GM19395 (cell line): Measurements from ENCODE around the gene INTS13.
A peak's percentile ranks its signal among the peaks of the same experiment; 100 is the strongest.
"Not testable (repeated sequence)": the region's sequence is repeated elsewhere in the genome, so short reads cannot be mapped to it uniquely, and the experiment has no call there.

Experiments
- ATAC-seq: cut with Tn5 transposase; IDR thresholded peaks from one replicate; pipeline ENCODE4 v1.9.1; 2021; ENCODE audit warnings: mild to moderate bottlenecking, moderate library complexity; ENCODE audit not compliant: unreplicated experiment

The INTS13 gene

GRCh38 chr12:26935636-26936378, 2.0 kb downstream of the INTS13 start:
- ATAC-seq: no peak

GRCh38 chr12:26929590-26929989, 8.2 kb downstream of the INTS13 start:
- no peak for ATAC-seq

GRCh38 chr12:26928661-26929060, 9.1 kb downstream of the INTS13 start:
- no peak for ATAC-seq

- no peak for ATAC-seq
Observed at GRCh38 chr12:26921886-26922285, 15.9 kb downstream of the INTS13 start.

GRCh38 chr12:26919216-26919555, 18.6 kb downstream of the INTS13 start:
- ATAC-seq: no peak

- ATAC-seq: no peak
Observed at GRCh38 chr12:26918321-26919215, 19.2 kb downstream of the INTS13 start.

- ATAC-seq: no peak
Observed at GRCh38 chr12:26906704-26907103, 31.1 kb downstream of the INTS13 start.

GRCh38 chr12:26906024-26906423, 31.8 kb downstream of the INTS13 start:
- ATAC-seq: no peak

- not testable (repeated sequence) for ATAC-seq
Observed at GRCh38 chr12:26903396-26903795, 34.4 kb downstream of the INTS13 start.

GRCh38 chr12:26896913-26897312, 40.9 kb downstream of the INTS13 start:
- no peak for ATAC-seq

- no peak for ATAC-seq
Observed at GRCh38 chr12:26895672-26896071, 42.1 kb downstream of the INTS13 start.

GRCh38 chr12:26891704-26892103, 46.1 kb downstream of the INTS13 start:
- no peak for ATAC-seq

- ATAC-seq: no peak
Observed at GRCh38 chr12:26890784-26891183, 47.0 kb downstream of the INTS13 start.

- ATAC-seq: peak; percentile 91
Observed at GRCh38 chr12:26884765-26885576, 52.8 kb downstream of the INTS13 start.

- no peak for ATAC-seq
Observed at GRCh38 chr12:26880625-26881024, 57.2 kb downstream of the INTS13 start.

GRCh38 chr12:26878661-26879119, 59.1 kb downstream of the INTS13 start:
- ATAC-seq: peak; percentile 42

- ATAC-seq: peak; percentile 70
Observed at GRCh38 chr12:26874501-26875296, 63.1 kb downstream of the INTS13 start.

- ATAC-seq: no peak
Observed at GRCh38 chr12:26872625-26873024, 65.2 kb downstream of the INTS13 start.

GRCh38 chr12:26871985-26872384, 65.8 kb downstream of the INTS13 start:
- ATAC-seq: no peak
